GM21447 (cell line): ENCODE measurements around the gene PDE2A.

Source experiments
- ATAC-seq: cut with Tn5 transposase; IDR thresholded peaks from one replicate; pipeline ENCODE4 v1.9.1; 2021; ENCODE audit not compliant: unreplicated experiment

PDE2A gene

DNA sequence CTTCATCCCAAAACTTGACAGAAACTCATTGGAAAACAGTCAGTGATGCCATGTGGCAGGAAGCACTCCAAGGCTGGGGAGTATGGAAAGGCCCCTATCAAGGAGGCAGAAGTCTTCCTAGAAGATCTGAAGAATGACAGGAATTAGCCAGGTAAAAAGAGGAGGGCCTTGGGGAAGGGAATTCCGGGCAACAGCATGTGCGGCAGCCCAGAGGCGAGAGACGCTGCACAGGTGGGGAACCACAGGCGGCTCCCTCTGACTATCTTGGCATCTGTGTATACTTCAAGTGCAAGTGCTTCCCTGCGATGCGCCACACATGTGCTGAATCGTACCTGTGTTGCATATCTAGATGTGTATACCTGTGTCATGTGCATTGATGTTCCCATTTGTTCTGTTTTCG lies 12.7 kb downstream of the PDE2A start:
- ATAC-seq = no peak

DNA sequence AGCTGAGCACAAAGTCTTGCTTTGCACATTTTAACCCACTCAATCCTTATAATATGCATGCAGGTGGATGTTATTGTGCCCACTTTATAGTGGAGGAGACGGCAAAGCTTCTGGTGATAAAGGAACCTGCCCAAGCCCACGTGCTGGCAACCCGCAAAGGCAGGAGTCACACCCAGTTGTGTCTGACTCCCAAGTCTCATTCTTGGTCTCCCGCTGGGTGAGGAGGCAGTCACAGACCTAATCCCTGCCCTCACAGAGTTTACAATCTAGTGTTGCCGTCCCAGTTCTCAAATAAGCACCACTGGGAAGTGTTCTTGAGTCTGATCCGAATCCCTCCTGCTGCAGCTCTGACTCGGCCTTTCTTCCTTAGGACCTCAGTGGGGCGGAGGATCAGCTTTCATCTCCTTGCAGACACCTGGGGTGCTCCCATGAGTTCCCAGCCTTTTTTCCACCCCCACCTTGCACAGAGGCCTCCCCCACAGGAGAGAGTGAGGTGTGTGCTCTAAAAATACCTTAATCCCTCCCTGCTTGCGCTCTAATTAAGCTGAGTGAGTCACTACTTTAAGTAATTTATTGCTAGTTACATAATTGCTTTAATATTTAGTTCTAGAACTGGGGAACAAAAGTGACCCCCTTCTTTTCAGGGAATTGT lies 15.1 kb downstream of the PDE2A start:
- ATAC-seq = no peak

- ATAC-seq = no peak
Measured at GRCh38 chr11:72657411-72658100, 16.7 kb downstream of the PDE2A start.

DNA sequence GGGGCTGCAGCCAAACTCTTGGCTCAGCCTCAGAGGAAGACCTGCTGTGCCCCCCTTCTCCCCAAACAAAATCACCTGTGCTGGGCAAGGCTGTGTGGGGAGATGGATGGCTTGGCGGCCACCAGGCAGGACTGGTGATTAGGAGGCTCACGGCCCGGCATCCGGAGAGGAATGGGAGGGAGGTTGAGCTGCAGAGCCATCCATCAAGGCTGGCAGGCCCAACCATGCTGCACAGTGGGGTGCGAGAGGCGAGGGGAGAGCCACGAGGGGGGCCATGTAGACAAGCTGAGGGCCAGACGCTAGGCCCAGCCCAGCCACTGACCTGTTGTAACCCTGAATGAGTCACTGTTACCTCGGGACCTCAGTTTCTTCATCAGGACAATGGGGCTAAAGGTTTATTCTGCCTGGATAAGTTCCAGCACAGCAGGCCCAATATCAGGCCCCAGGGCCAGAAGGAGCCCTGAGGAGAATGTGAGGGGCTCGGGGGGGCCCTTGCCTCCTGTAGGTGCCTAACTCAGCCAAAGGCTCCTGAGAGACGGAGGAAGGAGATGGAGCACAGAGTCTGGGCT lies 18.2 kb downstream of the PDE2A start:
- no peak for ATAC-seq

- ATAC-seq = no peak
Measured at GRCh38 chr11:72655014-72655413, 19.2 kb downstream of the PDE2A start.

GRCh38 chr11:72653649-72654048 lies 20.6 kb downstream of the PDE2A start:
- ATAC-seq = no peak

DNA sequence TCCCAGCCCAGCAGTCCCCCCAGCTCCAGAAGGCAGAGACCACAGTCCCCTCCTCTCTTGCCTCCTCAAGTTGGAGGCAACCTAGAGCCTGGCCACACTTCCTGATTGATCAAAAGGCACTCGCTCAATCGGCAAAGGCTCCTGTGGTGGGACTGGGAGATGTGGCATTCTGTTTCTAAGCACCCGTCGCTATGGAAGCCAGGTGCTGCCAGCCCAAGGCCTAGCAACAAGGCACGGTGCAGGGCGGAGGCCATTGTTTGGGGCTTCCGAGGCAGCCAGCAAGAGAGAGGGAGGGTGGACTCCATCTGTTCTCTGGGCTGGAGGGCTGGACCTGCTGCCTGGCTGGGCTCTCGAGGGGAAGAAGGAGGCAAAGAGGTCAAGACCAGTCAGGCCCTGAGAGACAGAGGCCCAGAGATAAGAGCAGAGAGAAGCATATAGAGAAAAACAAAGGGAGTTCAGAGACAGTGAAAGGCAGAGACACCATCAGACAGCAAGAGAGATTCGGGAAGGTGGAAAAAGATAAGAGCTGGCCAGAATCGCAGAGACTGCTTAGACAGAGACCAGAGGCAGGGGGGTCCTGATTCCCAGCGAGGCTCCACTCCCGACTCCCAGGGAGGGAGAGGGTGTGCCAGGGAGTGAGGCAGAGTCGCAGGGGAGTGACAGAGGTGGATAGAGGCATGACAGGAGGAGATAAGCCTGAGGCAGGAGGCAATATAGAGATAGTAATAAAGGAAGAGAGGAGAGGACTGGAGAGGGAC lies 21.2 kb downstream of the PDE2A start:
- no peak for ATAC-seq

- ATAC-seq = no peak
Measured at GRCh38 chr11:72652133-72652532, 22.1 kb downstream of the PDE2A start.

- no peak for ATAC-seq
Measured at GRCh38 chr11:72649215-72649976, 24.8 kb downstream of the PDE2A start.

DNA sequence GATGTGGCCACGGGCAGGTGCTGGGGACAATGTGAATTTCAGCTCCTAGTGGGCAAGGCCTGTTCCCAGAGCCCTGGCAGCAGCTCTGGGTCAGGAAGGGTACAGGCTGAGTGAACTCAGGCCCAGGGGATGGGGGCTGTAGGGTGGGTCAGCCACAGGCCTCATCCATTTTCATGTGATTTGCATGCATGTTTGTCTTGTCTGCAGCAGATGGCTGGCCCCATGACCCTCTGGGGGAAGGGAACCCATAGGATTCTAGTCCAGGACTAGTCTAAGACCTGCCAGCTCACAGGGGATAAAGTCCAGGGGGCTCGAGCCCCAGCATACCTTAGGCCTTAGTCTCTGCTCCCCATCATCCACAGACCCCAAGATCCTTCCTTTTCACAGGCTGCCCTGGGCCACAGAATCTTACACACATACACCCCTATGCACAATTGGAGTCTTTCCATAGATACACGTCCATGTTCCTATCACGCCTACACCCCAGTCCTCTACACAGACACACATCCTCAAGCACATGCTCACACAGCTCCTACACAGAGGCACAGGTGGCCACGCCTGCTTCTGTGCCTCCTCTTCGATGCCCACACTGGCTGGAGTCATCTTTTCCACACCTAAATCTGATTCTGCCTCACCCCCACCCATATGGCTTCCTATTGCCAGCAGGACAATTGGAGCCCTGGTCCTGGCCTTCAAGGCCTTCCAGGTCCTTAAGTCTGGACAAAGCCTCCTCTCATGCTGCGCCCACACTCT lies 25.7 kb downstream of the PDE2A start:
- no peak for ATAC-seq

DNA sequence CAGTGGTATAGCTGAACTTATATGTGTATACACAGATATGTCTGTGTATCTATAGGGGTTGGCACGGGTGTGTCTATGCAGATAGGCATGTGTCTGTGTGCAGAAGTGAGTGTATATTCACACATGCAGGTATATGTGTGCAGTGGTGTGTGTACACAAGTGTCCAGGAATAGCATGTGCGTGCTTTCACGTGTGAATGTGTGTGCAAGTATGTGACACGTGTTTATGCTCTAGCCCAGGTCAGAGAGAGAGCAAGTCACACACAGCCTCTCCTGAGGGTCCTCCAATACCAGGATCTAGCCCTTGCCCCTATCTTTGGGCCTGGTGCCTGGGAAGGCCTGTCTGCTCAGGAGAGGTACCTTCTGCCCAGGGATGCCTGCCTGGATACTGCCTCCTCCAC lies 26.3 kb downstream of the PDE2A start:
- ATAC-seq = no peak

DNA sequence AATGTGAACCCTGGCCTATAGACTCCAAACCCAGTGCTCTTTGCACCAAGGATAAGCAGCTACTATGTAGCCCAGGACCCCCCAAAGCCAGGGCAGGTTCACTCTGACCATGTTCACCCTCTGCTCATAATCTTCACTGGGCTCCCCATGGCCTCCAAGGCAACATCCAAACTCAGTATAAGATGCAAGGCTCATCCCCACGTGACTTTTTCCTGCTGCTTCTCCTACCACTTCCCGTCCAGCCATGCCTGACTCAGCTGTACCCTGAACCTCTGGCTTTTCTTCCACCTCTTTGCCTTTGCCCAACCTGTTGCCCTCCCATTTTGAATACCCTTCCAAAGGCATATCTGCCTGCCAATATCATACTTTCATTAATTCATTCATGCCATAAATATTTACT lies 27.8 kb downstream of the PDE2A start:
- no peak for ATAC-seq

- ATAC-seq = no peak
Measured at GRCh38 chr11:72646024-72646423, 28.2 kb downstream of the PDE2A start.

GRCh38 chr11:72643547-72643946 lies 30.7 kb downstream of the PDE2A start:
- no peak for ATAC-seq

- no peak for ATAC-seq
Measured at GRCh38 chr11:72642884-72643522, 31.2 kb downstream of the PDE2A start.

DNA sequence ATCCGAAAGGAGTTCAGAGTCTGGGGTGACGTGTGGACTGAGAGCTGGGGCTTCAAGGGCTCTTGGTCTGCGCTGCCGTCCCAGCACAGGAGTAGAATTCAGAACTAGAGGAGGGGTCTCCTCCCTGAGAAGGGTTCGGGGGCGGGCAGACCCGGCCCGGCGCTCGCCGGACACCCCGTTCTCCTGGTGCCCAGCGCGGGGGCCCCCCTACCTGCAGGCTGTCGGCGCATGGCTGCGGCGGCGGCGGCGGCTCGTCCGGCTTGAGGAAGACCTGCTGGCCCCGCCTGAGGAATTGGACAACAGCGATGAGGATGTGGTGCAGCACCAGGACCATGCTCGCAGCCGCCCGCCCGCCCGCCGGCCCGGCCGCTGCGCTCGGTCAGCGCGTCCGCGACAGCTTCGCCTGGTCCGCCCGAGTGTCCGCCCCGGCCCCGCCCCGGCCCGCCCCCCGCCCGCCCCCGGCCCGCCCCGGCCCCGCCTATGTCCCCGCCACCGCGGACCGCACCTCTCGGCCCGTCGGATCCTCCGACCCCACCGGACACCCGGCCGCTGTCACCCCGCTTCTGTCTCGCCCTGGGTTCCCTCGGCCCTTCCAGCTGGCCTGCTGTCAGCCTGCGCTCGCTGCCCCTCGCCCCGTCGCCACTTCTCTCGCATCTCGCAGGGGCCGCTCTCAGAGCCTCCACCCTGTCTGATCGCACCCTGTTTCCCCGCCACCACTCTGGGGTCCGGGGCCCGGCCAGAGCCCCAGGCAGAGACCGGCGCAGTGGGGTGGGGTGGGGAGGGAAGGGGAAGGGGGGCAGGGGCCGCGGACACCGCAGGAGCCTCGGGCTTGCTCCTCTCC lies 32.0 kb downstream of the PDE2A start:
- ATAC-seq = no peak

DNA sequence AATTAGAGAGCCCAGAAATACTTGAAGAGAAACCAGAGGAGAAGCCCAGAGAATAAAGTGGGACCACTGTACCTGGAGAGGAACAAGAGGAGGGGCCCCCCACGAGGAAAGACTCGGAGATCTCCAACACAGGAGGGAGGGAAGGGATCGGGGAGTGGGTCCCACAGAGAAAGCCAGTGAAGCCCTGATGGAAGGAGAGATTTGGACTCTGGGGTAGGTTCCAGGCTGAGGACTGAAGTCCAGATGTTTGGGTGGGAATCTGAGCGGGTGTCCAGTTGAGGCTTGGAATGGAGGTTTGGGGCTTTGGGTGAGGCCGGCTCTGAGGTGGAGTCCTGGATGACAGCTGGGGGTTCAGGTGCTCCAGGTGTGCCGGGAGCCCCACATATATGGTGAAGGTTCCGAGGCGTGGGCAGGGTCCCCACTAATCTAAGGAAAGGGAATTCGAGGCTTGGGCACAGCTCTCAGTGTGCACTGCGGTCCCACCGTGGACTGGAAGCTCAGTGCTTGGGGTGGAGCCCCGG lies 32.6 kb downstream of the PDE2A start:
- no peak for ATAC-seq

GRCh38 chr11:72639502-72640375 lies 34.5 kb downstream of the PDE2A start:
- no peak for ATAC-seq
